HG03060 (cell line): ENCODE results near the gene SYNM.

Experiments
- ATAC-seq: cut with Tn5 transposase; IDR thresholded peaks from one replicate; pipeline ENCODE4 v1.9.1; 2021; ENCODE audit warnings: low read depth, moderate number of reproducible peaks; ENCODE audit not compliant: unreplicated experiment

Gene SYNM

GRCh38 chr15:99135194-99135593 lies 30.3 kb downstream of the SYNM start:
- ATAC-seq: peak; percentile 65

- no peak for ATAC-seq
Observed at GRCh38 chr15:99137111-99137546, 32.2 kb downstream of the SYNM start.

GRCh38 chr15:99137877-99138276 lies 33.0 kb downstream of the SYNM start:
- ATAC-seq: no peak

GRCh38 chr15:99138491-99138982 lies 33.7 kb downstream of the SYNM start:
- no peak for ATAC-seq

- ATAC-seq: no peak
Observed at GRCh38 chr15:99139276-99139675, 34.4 kb downstream of the SYNM start.

GRCh38 chr15:99140590-99140989 lies 35.7 kb downstream of the SYNM start:
- no peak for ATAC-seq

GRCh38 chr15:99141943-99142342 lies 37.1 kb downstream of the SYNM start:
- ATAC-seq: no peak

- ATAC-seq: no peak
Observed at GRCh38 chr15:99142562-99142961, 37.7 kb downstream of the SYNM start.

GRCh38 chr15:99143242-99143641 lies 38.4 kb downstream of the SYNM start:
- no peak for ATAC-seq

- ATAC-seq: no peak
Observed at GRCh38 chr15:99143655-99144610, 39.1 kb downstream of the SYNM start.

GRCh38 chr15:99145005-99145404 lies 40.1 kb downstream of the SYNM start:
- ATAC-seq: no peak

GRCh38 chr15:99145778-99146177 lies 40.9 kb downstream of the SYNM start:
- no peak for ATAC-seq

GRCh38 chr15:99146661-99147060 lies 41.8 kb downstream of the SYNM start:
- ATAC-seq: no peak

GRCh38 chr15:99148851-99149276 lies 44.0 kb downstream of the SYNM start:
- ATAC-seq: no peak

GRCh38 chr15:99149366-99149765 lies 44.5 kb downstream of the SYNM start:
- ATAC-seq: no peak

- ATAC-seq: no peak
Observed at GRCh38 chr15:99151156-99151555, 46.3 kb downstream of the SYNM start.

GRCh38 chr15:99153026-99153535 lies 48.2 kb downstream of the SYNM start:
- no peak for ATAC-seq

- no peak for ATAC-seq
Observed at GRCh38 chr15:99154271-99154670, 49.4 kb downstream of the SYNM start.

- no peak for ATAC-seq
Observed at GRCh38 chr15:99155961-99156443, 51.1 kb downstream of the SYNM start.

- ATAC-seq: no peak
Observed at GRCh38 chr15:99157456-99157855, 52.6 kb downstream of the SYNM start.

GRCh38 chr15:99158626-99159412 lies 53.9 kb downstream of the SYNM start:
- ATAC-seq: no peak
